GM12878 (cell line): Measurements from ENCODE around the gene SLC13A4. TPM values are rescaled to one million over a fixed set of nuclear protein-coding genes. Genes with fewer than 3 reads are reported as not detected.

Source experiments
- ATAC-seq: fragments of 200-7000 bp; cut with Tn5 transposase; 3 replicates; pipeline ENCODE4 v1.9.1; 2020; ENCODE audit warnings: mild to moderate bottlenecking, moderate library complexity
- BruUV-seq: library from RNA; stranded (reverse); fragments of 400-500 nt; replicated peaks from 2 replicates; lab custom pipeline; 2021; lab: Mats Ljungman, UMichigan
- CTCF ChIA-PET: fragments of 300-600 bp; sonication (Branson Sonifier 250); formaldehyde crosslinking; extraction: SDS; loops from one replicate; lab custom pipeline; 2021; ENCODE audit warnings: inconsistent platforms; lab: Yijun Ruan, JAX
- POLR2A ChIA-PET: fragments of 350-600 bp; formaldehyde crosslinking; extraction: SDS; loops from one replicate; lab custom pipeline; 2021; ENCODE audit warnings: inconsistent platforms; lab: Charles Lee
- RAD21 ChIA-PET: fragments of 300-600 bp; sonication (Branson Sonifier 250); formaldehyde crosslinking; loops from one replicate; lab custom pipeline; 2023; ENCODE audit warnings: antibody characterized with exemption; ENCODE audit not compliant: unreplicated experiment; lab: Charles Lee
- SMC1A ChIA-PET: fragments of 300-600 bp; sonication (Branson Sonifier 250); formaldehyde crosslinking; loops from one replicate; lab custom pipeline; 2023; ENCODE audit not compliant: unreplicated experiment, uncharacterized antibody; lab: Charles Lee
- DNase-seq: peaks from one replicate; pipeline ENCODE4 v3.0.0-alpha.2; 2011; ENCODE audit warnings: low read depth, low spot score
- FAIRE-seq: peaks from 3 replicates; lab custom pipeline; 2011; peaks lifted over from hg19 to GRCh38; lab: Jason Lieb, UNC
- H2AFZ ChIP-seq: 2 replicates; pipeline ENCODE4 v1.6.0; 2011; ENCODE audit warnings: low read depth, low read length, control low read depth; ENCODE audit not compliant: control insufficient read depth
- H3K27ac ChIP-seq: 2 replicates; pipeline ENCODE4 v1.5.1; 2011; ENCODE audit warnings: control low read depth; ENCODE audit not compliant: control insufficient read depth, insufficient read depth
- H3K27me3 ChIP-seq, 2 experiments: replicated peaks in 1 of 2; 2 replicates each; pipeline versions ENCODE4 v1.6.0 to v1.6.1; 2011; ENCODE audit warnings: low read length in 1 of 2; ENCODE audit not compliant: control insufficient read depth in 2 of 2, insufficient read depth in 2 of 2
- H3K36me3 ChIP-seq, 2 experiments: 2 replicates each; pipeline ENCODE4 v1.5.1; 2011; ENCODE audit warnings: low read length in 1 of 2; ENCODE audit not compliant: control insufficient read depth in 2 of 2, insufficient read depth in 2 of 2
- H3K4me1 ChIP-seq: 2 replicates; pipeline ENCODE4 v1.6.1; 2011; ENCODE audit warnings: mild to moderate bottlenecking, low read length, moderate library complexity, mixed read lengths; ENCODE audit not compliant: control insufficient read depth, insufficient read depth
- H3K4me2 ChIP-seq: 2 replicates; pipeline ENCODE4 v1.6.0; 2011; ENCODE audit warnings: control low read depth; ENCODE audit not compliant: control insufficient read depth, insufficient read depth
- H3K4me3 ChIP-seq: fragments of 200-600 bp; sonication (generic); 2 replicates; pipeline ENCODE4 v1.5.1; 2016
- H3K79me2 ChIP-seq: 2 replicates; pipeline ENCODE4 v1.6.0; 2011; ENCODE audit warnings: low read length; ENCODE audit not compliant: control insufficient read depth, insufficient read depth
- H3K9ac ChIP-seq: 2 replicates; pipeline ENCODE4 v1.8.0; 2011; ENCODE audit warnings: low read length, control low read depth, mixed read lengths; ENCODE audit not compliant: control insufficient read depth, insufficient read depth
- H3K9me3 ChIP-seq: replicated peaks from 3 replicates; pipeline ENCODE4 v1.5.1; 2011; ENCODE audit warnings: mild to moderate bottlenecking, low read length; ENCODE audit not compliant: control insufficient read depth, insufficient read depth
- H4K20me1 ChIP-seq: 2 replicates; pipeline ENCODE4 v1.6.0; 2011; ENCODE audit not compliant: control insufficient read depth, insufficient read depth
- ASH2L ChIP-seq: fragments of 300-600, 200-600 bp; sonication (generic); IDR thresholded peaks from 2 replicates; pipeline ENCODE4 v1.6.1; 2017; ENCODE audit warnings: low read depth, mild to moderate bottlenecking, borderline replicate concordance
- ATF7 ChIP-seq: fragments of 450-650 bp; IDR thresholded peaks from 2 replicates; pipeline ENCODE4 v1.6.1; 2016; ENCODE audit warnings: low read depth, mild to moderate bottlenecking
- BHLHE40 ChIP-seq, 2 experiments: fragments of 450-650 bp in 1 of 2; IDR thresholded peaks; 2 replicates each; pipeline ENCODE4 v1.6.1; 2011 to 2017; ENCODE audit warnings: low read depth in 2 of 2, borderline replicate concordance in 1 of 2, improper control_type of control experiment in 1 of 2, low read length in 1 of 2, mild to moderate bottlenecking in 1 of 2
- CBFB ChIP-seq: IDR thresholded peaks from 2 replicates; pipeline ENCODE4 v1.6.1; 2016; ENCODE audit warnings: antibody characterized with exemption, low read depth
- HSF1 ChIP-seq: fragments of 150-350 bp; IDR thresholded peaks from 2 replicates; pipeline ENCODE4 v1.6.1; 2014; ENCODE audit warnings: mild to moderate bottlenecking, low read depth, low read length
- MAX ChIP-seq: IDR thresholded peaks from 2 replicates; pipeline ENCODE4 v1.6.1; 2012; ENCODE audit warnings: low read depth, low read length, improper control_type of control experiment
- MTA3 ChIP-seq: IDR thresholded peaks from 2 replicates; pipeline ENCODE4 v1.6.1; 2012; ENCODE audit warnings: low read length, inconsistent platforms, borderline replicate concordance
- NKRF ChIP-seq: fragments of 450-650 bp; conservative IDR thresholded peaks from 2 replicates; pipeline ENCODE4 v1.6.1; 2017; ENCODE audit warnings: mild to moderate bottlenecking, moderate library complexity
- PML ChIP-seq: IDR thresholded peaks from 2 replicates; pipeline ENCODE4 v1.6.1; 2012; ENCODE audit warnings: low read length, inconsistent platforms
- SIN3A ChIP-seq: IDR thresholded peaks from 2 replicates; pipeline ENCODE4 v1.6.1; 2012; ENCODE audit warnings: low read depth, low read length, improper control_type of control experiment
- SRF ChIP-seq, 2 experiments: IDR thresholded peaks; 2 replicates each; pipeline ENCODE4 v1.6.1; 2011; ENCODE audit warnings: low read depth in 2 of 2, low read length in 2 of 2, mild to moderate bottlenecking in 1 of 2, moderate library complexity in 1 of 2
- TCF7 ChIP-seq: IDR thresholded peaks from 2 replicates; pipeline ENCODE4 v1.6.1; 2014; ENCODE audit warnings: antibody characterized with exemption, borderline replicate concordance
- ZBTB33 ChIP-seq: fragments of 450-650 bp; IDR thresholded peaks from 2 replicates; pipeline ENCODE4 v1.6.1; 2017; ENCODE audit warnings: mild to moderate bottlenecking
- ZNF274 ChIP-seq: IDR thresholded peaks from one replicate; pipeline ENCODE4 v1.8.0; 2011; ENCODE audit not compliant: insufficient read length, insufficient read depth
- ZNF592 ChIP-seq: fragments of 450-650 bp; IDR thresholded peaks from 2 replicates; pipeline ENCODE4 v1.6.1; 2017; ENCODE audit warnings: mild to moderate bottlenecking, moderate library complexity
- WGBS: methylation state at CpG from one replicate; pipeline ENCODE4 v1.1.6; 2016; ENCODE audit warnings: low lambda C conversion rate; ENCODE audit not compliant: insufficient replicate concordance, insufficient coverage; ENCODE audit errors: missing lambda C conversion rate; 5-methylcytosine and 5-hydroxymethylcytosine counted together
- in situ Hi-C: fragments of 300-500 bp; cut with MboI; formaldehyde crosslinking; loops from 9 replicates; pipeline ENCODE4 v1.14.3; 2018; ENCODE audit warnings: mixed read lengths
- intact Hi-C: fragments of 100-400 bp; cut with micrococcal nuclease; formaldehyde crosslinking; loops from one replicate; pipeline ENCODE4 v1.14.2; 2022; ENCODE audit not compliant: unreplicated experiment
- polyA plus RNA-seq, 11 experiments: library from polyadenylated mRNA; depleted of rRNA in 4 of 11; unstranded in 6 of 11; stranded (reverse) in 5 of 11; fragments of >200 nt; fragmentation: Nextera tagmentation in 4 of 11; fragmentation: Illumina TruSeq in 1 of 11; extraction: Ambion mirVana in 4 of 11; extraction: Trizol in 1 of 11; gene quantifications; 1 replicate in 1 of 11; 2 replicates in 10 of 11; pipeline versions ENCODE4 v1.2.1 to v1.2.3, GENCODE V29; 2011 to 2016; ENCODE audit warnings: inconsistent platforms in 2 of 11, missing spikeins in 2 of 11, low read depth in 1 of 11
- total RNA-seq, 4 experiments: library from RNA; depleted of rRNA in 3 of 4; stranded (reverse); fragments of >200 nt in 3 of 4; fragmentation: Illumina TruSeq in 1 of 4; extraction: Trizol in 1 of 4; gene quantifications; 2 replicates each; pipeline versions ENCODE4 v1.2.1 to v1.2.3, GENCODE V29; 2013 to 2021

The SLC13A4 gene
- total and polyA plus RNA-seq, 10 of the 15 experiments (the other 5 are each of a cell fraction or from before 2014, with no cell fraction given): 0.14 to 0.23 (median 0.20) TPM; not detected in 7

GRCh38 chr7:135658564-135658963 lies 69.4 kb downstream of the SLC13A4 start:
- Histone ChIP-seq H3K27me3 (no peaks in the 10 kb centered on the region), H3K4me2 (no peak overlapping the region), H3K9me3 (no peaks in the 10 kb centered on the region), H3K9ac (no peak overlapping the region), H3K4me3 (no peak overlapping the region), H2AFZ (no peak overlapping the region), H3K36me3 (no peaks in the 10 kb centered on the region), H4K20me1 (no peaks in the 10 kb centered on the region), H3K4me1 (peaks cover 2% of the 10 kb centered on the region; the same call in 1 of the 2 replicates), H3K27ac (no peak overlapping the region), H3K79me2 (peaks cover 13% of the 10 kb centered on the region)
- intact Hi-C loops (no loop called here), in situ Hi-C loops (no loop called here)
- SMC1A ChIA-PET: interaction anchor here (2.9 kb wide), 1 partner anchor 13 kb away, joined by 11 read pairs; no protein-coding TSS in a partner anchor
- ATAC-seq: no peak
- POLR2A ChIA-PET: interaction anchor here (0.6 kb wide), 1 partner anchor 91 kb away, joined by 3 read pairs; no protein-coding TSS in a partner anchor
- 83% methylated on average over 5 of the region's 5 CpGs for WGBS
- no TSS peak for BruUV-seq
- no peak for DNase-seq
- FAIRE-seq: no peak
- CTCF ChIA-PET: interaction anchor here (0.9 to 10.3 kb wide), 4 partner anchors 13 to 378 kb away, joined by 3 to 89 read pairs (median 39); no protein-coding TSS in a partner anchor
- RAD21 ChIA-PET: no interaction called here
- TF ChIP-seq ZNF274 (no peak), MAX (no peak), PML (no peak), NKRF (no peak), ATF7 (no peak), BHLHE40 (IDR thresholded peaks at IDR 0.05; ENCODE audit: borderline replicate concordance in 1 of 2, low read depth in 2 of 2, low read length in 1 of 2) (no peak), ASH2L (no peak), SIN3A (no peak), ZBTB33 (no peak), HSF1 (no peak), ZNF592 (no peak), TCF7 (no peak), CBFB (no peak), SRF (IDR thresholded peaks at IDR 0.05; ENCODE audit: low read depth in 2 of 2, low read length in 2 of 2) (no peak), MTA3 (no peak)
